Endothelial cell of umbilical vein (primary cell): ENCODE measurements around the gene OTUD7B.

Experiments
- EZH2 ChIP-seq: IDR thresholded peaks from 2 replicates; pipeline ENCODE4 v1.6.1; 2012; ENCODE audit warnings: borderline replicate concordance, low read depth, mild to moderate bottlenecking, moderate library complexity, low read length, inconsistent platforms; ENCODE audit not compliant: severe bottlenecking
- FOS ChIP-seq: IDR thresholded peaks from 2 replicates; pipeline ENCODE4 v1.6.1; 2011; ENCODE audit warnings: mild to moderate bottlenecking, low read length, moderate library complexity, borderline replicate concordance; ENCODE audit not compliant: insufficient read depth
- GATA2 ChIP-seq: IDR thresholded peaks from 2 replicates; pipeline ENCODE4 v1.7.0; 2011; ENCODE audit warnings: low read depth, mild to moderate bottlenecking, moderate library complexity, mixed read lengths, low read length; ENCODE audit not compliant: insufficient read length, insufficient read depth
- MYC ChIP-seq: IDR thresholded peaks from one replicate; pipeline ENCODE4 v1.6.1; 2011; ENCODE audit warnings: mild to moderate bottlenecking, low read depth, low read length
- POLR2A ChIP-seq: IDR thresholded peaks from 2 replicates; pipeline ENCODE4 v1.6.1; 2012; ENCODE audit warnings: low read depth, mild to moderate bottlenecking, control low read depth, low read length
- POLR2AphosphoS5 ChIP-seq: IDR thresholded peaks from 2 replicates; pipeline ENCODE4 v1.6.1; 2012; ENCODE audit warnings: low read depth, mild to moderate bottlenecking, control low read depth, low read length, moderate library complexity; ENCODE audit not compliant: insufficient read depth
- TF ChIP-seq, protein P1 (sequence below), 2 donors: IDR thresholded peaks; 1 replicate in 1 of 2; 2 replicates in 1 of 2; pipeline ENCODE4 v1.5.1; 2011; ENCODE audit warnings: low read length in 2 of 2, mild to moderate bottlenecking in 2 of 2, moderate library complexity in 2 of 2, control low read depth in 1 of 2, inconsistent platforms in 1 of 2, low read depth in 1 of 2; ENCODE audit not compliant: insufficient read depth in 1 of 2; ENCODE audit errors: extremely low read depth in 1 of 2
- TF ChIP-seq, protein P2 (sequence below): IDR thresholded peaks from 2 replicates; pipeline ENCODE4 v1.6.1; 2011; ENCODE audit not compliant: insufficient read depth, insufficient read length

DNA sequence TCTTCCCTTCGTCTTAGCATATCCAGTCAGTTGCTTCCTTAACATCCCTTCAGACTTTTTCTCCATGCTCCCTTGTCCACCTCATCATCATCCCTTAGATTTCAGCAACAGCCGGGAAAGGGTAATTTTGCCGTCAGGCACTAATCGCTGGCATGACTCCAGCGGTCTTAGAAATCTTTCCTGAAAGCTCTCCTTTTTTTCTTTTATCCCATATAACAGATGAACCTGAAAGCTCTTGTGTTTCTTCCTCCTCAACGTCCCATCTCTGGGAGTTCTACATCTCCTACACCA, 121.6 kb downstream of the OTUD7B start:
- TF ChIP-seq EZH2 (no peak), POLR2AphosphoS5 (no peak), POLR2A (no peak), MYC (no peak), FOS (no peak), GATA2 (no peak)
- TF ChIP-seq, protein P1, sequence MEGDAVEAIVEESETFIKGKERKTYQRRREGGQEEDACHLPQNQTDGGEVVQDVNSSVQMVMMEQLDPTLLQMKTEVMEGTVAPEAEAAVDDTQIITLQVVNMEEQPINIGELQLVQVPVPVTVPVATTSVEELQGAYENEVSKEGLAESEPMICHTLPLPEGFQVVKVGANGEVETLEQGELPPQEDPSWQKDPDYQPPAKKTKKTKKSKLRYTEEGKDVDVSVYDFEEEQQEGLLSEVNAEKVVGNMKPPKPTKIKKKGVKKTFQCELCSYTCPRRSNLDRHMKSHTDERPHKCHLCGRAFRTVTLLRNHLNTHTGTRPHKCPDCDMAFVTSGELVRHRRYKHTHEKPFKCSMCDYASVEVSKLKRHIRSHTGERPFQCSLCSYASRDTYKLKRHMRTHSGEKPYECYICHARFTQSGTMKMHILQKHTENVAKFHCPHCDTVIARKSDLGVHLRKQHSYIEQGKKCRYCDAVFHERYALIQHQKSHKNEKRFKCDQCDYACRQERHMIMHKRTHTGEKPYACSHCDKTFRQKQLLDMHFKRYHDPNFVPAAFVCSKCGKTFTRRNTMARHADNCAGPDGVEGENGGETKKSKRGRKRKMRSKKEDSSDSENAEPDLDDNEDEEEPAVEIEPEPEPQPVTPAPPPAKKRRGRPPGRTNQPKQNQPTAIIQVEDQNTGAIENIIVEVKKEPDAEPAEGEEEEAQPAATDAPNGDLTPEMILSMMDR (IDR thresholded peaks at IDR 0.05; ENCODE audit: extremely low read depth in 1 of 2, insufficient read depth in 1 of 2, low read depth in 1 of 2, low read length in 2 of 2) = no peak
- TF ChIP-seq, protein P2, sequence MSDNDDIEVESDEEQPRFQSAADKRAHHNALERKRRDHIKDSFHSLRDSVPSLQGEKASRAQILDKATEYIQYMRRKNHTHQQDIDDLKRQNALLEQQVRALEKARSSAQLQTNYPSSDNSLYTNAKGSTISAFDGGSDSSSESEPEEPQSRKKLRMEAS = no peak
